ENCODE measurements around the gene CSMD2.

GRCh38 chr1:33617451-33617850, 547.6 kb downstream of the CSMD2 start:
- TF ChIP-seq CTCF (conservative IDR thresholded peaks at IDR 0.05 in 1 of 2, IDR thresholded peaks at IDR 0.05 in 1 of 2; ENCODE audit: low read depth in 1 of 2, low read length in 2 of 2) (no peak), EZH2 (IDR thresholded peaks at IDR 0.05; ENCODE audit: low read length, missing control alignments) (no peak)
